SH-SY5Y (cell line): ENCODE data around the gene ZSCAN5B.

Source experiments
- GATA2 ChIP-seq: IDR thresholded peaks from 2 replicates; pipeline ENCODE4 v1.6.1; 2011; ENCODE audit warnings: mild to moderate bottlenecking, low read depth, low read length
- GATA3 ChIP-seq: IDR thresholded peaks from 2 replicates; pipeline ENCODE4 v1.6.1; 2011; ENCODE audit warnings: low read depth, mild to moderate bottlenecking, low read length, moderate library complexity

GRCh38 chr19:56245121-56245740 is 47.6 kb upstream of the ZSCAN5B start:
- TF ChIP-seq GATA2, result no peak
- no peak for TF ChIP-seq GATA3
